ENCODE results near the gene SLC7A1. TPM values are rescaled to one million over a fixed set of nuclear protein-coding genes. Genes with fewer than 3 reads are reported as not detected.

Gene SLC7A1
- total RNA-seq, 4 donors from 2014 or later, result 72.6 to 101 (median 86.7) TPM

DNA sequence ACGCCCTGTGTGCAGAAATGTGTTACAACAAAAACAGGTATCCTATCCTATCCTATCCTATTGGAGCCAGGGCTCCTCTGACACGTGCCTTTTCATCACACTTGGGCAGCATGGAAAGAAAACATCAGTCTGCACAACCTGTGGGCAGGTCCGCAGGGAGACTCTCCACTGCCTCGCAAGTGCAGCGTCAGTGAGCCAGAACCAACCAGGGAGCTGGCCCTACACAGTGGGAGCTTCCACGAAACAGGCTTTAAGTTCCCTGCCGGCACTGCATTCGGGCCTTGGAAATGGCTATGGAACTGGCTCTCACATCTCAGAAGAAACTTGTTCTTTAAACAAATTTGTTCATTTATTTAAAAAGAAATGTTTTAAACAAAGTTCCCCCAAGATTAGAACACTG lies 49.5 kb downstream of the SLC7A1 start:
- TF ChIP-seq, protein P1, sequence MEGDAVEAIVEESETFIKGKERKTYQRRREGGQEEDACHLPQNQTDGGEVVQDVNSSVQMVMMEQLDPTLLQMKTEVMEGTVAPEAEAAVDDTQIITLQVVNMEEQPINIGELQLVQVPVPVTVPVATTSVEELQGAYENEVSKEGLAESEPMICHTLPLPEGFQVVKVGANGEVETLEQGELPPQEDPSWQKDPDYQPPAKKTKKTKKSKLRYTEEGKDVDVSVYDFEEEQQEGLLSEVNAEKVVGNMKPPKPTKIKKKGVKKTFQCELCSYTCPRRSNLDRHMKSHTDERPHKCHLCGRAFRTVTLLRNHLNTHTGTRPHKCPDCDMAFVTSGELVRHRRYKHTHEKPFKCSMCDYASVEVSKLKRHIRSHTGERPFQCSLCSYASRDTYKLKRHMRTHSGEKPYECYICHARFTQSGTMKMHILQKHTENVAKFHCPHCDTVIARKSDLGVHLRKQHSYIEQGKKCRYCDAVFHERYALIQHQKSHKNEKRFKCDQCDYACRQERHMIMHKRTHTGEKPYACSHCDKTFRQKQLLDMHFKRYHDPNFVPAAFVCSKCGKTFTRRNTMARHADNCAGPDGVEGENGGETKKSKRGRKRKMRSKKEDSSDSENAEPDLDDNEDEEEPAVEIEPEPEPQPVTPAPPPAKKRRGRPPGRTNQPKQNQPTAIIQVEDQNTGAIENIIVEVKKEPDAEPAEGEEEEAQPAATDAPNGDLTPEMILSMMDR (IDR thresholded peaks at IDR 0.05), result no peak
- no peak for TF ChIP-seq POLR2A (IDR thresholded peaks at IDR 0.05)
- TF ChIP-seq POLR2AphosphoS5 (IDR thresholded peaks at IDR 0.05), result no peak
- no peak for TF ChIP-seq EP300 (IDR thresholded peaks at IDR 0.05)

DNA sequence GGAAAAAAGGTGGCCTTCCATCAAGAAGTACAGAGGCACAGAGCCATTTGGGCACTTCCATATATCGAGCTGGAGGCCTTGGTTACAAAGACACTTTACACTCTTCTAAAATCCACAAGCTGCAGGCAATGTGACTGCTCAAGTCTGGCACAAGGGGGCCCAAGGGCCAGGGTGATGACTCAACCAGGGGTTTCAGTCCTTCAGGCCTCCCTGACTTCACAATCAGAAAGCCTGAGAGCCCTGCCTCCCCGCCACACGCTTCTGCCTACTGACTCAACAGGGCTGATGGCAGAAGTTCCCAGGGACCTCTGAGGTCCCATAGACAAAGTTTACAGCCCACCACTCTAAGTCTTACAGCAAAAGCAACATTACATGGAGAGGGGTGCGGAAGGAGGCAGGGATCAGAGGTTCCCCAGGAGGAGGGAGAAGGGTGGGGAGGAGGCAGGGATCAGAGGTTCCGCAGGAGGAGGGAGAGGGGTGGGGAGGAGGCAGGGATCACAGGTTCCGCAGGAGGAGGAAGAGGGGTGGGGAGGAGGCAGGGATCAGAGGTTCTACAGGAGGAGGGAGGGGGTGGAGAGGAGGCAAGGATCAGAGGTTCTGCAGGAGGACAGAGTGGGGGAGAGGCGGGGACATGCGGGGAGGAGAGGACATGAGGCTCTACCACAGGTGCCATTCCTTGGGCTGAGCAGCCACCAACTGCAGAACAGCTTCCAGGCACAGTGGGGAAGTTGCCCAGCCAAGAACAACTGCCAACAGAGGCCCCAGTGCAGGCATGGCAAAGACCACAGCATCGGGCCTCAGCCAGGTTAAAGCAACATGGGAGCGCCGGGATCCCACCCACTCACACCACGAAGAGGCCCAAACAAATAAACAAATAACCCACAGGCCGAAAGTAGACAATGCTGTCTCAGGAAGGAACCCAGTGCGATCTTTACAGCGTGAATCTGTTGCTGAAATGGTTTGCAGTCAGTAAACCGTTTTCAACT lies 52.0 kb downstream of the SLC7A1 start:
- WGBS, result 84% methylated on average over 16 of the region's 16 CpGs
- Histone ChIP-seq H3K36me3 (peaks cover 8% of the 10 kb centered on the region), H3K27me3 (no peaks in the 10 kb centered on the region), H3K4me1 (peaks cover 19% of the 10 kb centered on the region), H3K9me3 (no peaks in the 10 kb centered on the region), H3K27ac (no peak overlapping the region), H3K4me3 (no peak overlapping the region)
- DNase-seq (ENCODE audit: low spot score in 2 of 2), result no peak
- TF ChIP-seq POLR2AphosphoS5 (IDR thresholded peaks at IDR 0.05) (no peak), EP300 (IDR thresholded peaks at IDR 0.05) (no peak), POLR2A (IDR thresholded peaks at IDR 0.05) (no peak)
- TF ChIP-seq, protein P1 (IDR thresholded peaks at IDR 0.05), result no peak

More for the DNA sequence above, 49.5 kb downstream of the SLC7A1 start:
- peak in 1 of 2 donors; percentile 72 for DNase-seq (ENCODE audit: low spot score in 2 of 2)
- 75% methylated on average over 8 of the region's 8 CpGs for WGBS
- Histone ChIP-seq H3K4me3 (no peak overlapping the region), H3K27ac (no peak overlapping the region), H3K36me3 (peaks cover 16% of the 10 kb centered on the region), H3K9me3 (no peaks in the 10 kb centered on the region), H3K4me1 (peaks cover 2% of the 10 kb centered on the region), H3K27me3 (no peaks in the 10 kb centered on the region)

- H3K27ac ChIP-seq, result no peak overlapping the region
- no peaks in the 10 kb centered on the region for H3K27me3 ChIP-seq
- peaks cover 29% of the 10 kb centered on the region for H3K4me1 ChIP-seq
- 90% methylated on average over 8 of the region's 8 CpGs for WGBS
- H3K36me3 ChIP-seq, result peaks cover 2% of the 10 kb centered on the region
- H3K9me3 ChIP-seq, result no peaks in the 10 kb centered on the region
- H3K4me3 ChIP-seq, result no peak overlapping the region
- DNase-seq (ENCODE audit: low spot score in 2 of 2), result no peak
- TF ChIP-seq, protein P1 (IDR thresholded peaks at IDR 0.05), result no peak
- TF ChIP-seq EP300 (IDR thresholded peaks at IDR 0.05), result no peak
These were observed 53.1 kb downstream of the SLC7A1 start for GRCh38 chr13:29542381-29542780.

GRCh38 chr13:29541400-29541799 lies 54.1 kb downstream of the SLC7A1 start:
- Histone ChIP-seq H3K4me1 (peaks cover 29% of the 10 kb centered on the region), H3K4me3 (no peak overlapping the region), H3K27me3 (no peaks in the 10 kb centered on the region), H3K27ac (no peak overlapping the region), H3K36me3 (peaks cover 2% of the 10 kb centered on the region), H3K9me3 (no peaks in the 10 kb centered on the region)
- 91% methylated on average over 4 of the region's 4 CpGs for WGBS
- no peak for DNase-seq (ENCODE audit: low spot score in 2 of 2)
- no peak for TF ChIP-seq EP300 (IDR thresholded peaks at IDR 0.05)
- TF ChIP-seq, protein P1 (IDR thresholded peaks at IDR 0.05), result no peak
- TF ChIP-seq POLR2A (IDR thresholded peaks at IDR 0.05), result no peak
- no peak for TF ChIP-seq POLR2AphosphoS5 (IDR thresholded peaks at IDR 0.05)

DNA sequence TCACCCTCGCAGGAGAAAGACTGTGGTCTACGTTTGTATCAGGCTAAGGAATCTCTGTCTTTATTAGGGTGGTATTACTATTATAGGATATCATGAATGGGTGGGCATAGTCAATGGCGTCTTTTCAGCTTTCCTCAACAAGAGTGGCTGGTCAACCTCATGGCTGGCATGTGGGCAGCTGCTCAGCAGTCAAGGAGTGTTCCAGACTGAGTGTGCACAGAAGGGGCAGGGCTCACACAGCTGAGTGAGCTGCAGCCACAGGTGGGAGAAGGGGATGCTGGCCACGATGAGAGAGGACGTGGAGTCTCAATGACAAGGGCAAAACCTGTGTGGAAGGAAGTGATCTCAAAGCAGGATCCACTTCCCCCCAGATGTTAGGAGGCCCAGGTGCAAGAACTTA lies 54.7 kb downstream of the SLC7A1 start:
- no peaks in the 10 kb centered on the region for H3K27me3 ChIP-seq
- no peaks in the 10 kb centered on the region for H3K9me3 ChIP-seq
- DNase-seq (ENCODE audit: low spot score in 2 of 2), result no peak
- no peak overlapping the region for H3K4me3 ChIP-seq
- peaks cover 6% of the 10 kb centered on the region for H3K36me3 ChIP-seq
- H3K27ac ChIP-seq, result no peak overlapping the region
- WGBS, result 91% methylated on average over 3 of the region's 5 CpGs
- peaks cover 27% of the 10 kb centered on the region for H3K4me1 ChIP-seq
- TF ChIP-seq POLR2AphosphoS5 (IDR thresholded peaks at IDR 0.05) (no peak), EP300 (IDR thresholded peaks at IDR 0.05) (no peak), POLR2A (IDR thresholded peaks at IDR 0.05) (no peak)
- TF ChIP-seq, protein P1 (IDR thresholded peaks at IDR 0.05), result no peak

Measured in suprapubic skin (tissue), 4 donors.